ENCODE data around the gene RNF41.

GRCh38 chr12:56159482-56160192 is 62.1 kb downstream of the RNF41 start:
- no peak for TF ChIP-seq POLR2AphosphoS5 (IDR thresholded peaks at IDR 0.05; ENCODE audit: insufficient read depth, low read depth, low read length)
- TF ChIP-seq GATA2 (IDR thresholded peaks at IDR 0.05; ENCODE audit: insufficient read depth, insufficient read length, low read depth, low read length): no peak
- TF ChIP-seq CTCF (IDR thresholded peaks at IDR 0.05; ENCODE audit: extremely low read depth in 1 of 2, insufficient read depth in 1 of 2, low read depth in 1 of 2, low read length in 2 of 2): no peak
- TF ChIP-seq POLR2A (IDR thresholded peaks at IDR 0.05; ENCODE audit: low read depth, low read length): no peak
- TF ChIP-seq EZH2 (IDR thresholded peaks at IDR 0.05; ENCODE audit: borderline replicate concordance, low read depth, low read length, severe bottlenecking): no peak
- no peak for TF ChIP-seq MAX (IDR thresholded peaks at IDR 0.05; ENCODE audit: insufficient read depth, insufficient read length)
- no peak for TF ChIP-seq JUN (IDR thresholded peaks at IDR 0.05; ENCODE audit: borderline replicate concordance, insufficient read depth, insufficient read length, low read depth)
- no peak for TF ChIP-seq MYC (IDR thresholded peaks at IDR 0.05; ENCODE audit: low read depth, low read length)

Data from endothelial cell of umbilical vein (primary cell).